HG03135 (cell line): Measurements from ENCODE around the gene KRTAP4-3.
"Not testable (repeated sequence)": the region's sequence is repeated elsewhere in the genome, so short reads cannot be mapped to it uniquely, and the experiment has no call there.

ENCODE experiments used
- ATAC-seq: cut with Tn5 transposase; IDR thresholded peaks from one replicate; pipeline ENCODE4 v1.9.1; 2021; ENCODE audit warnings: mild to moderate bottlenecking, moderate library complexity; ENCODE audit not compliant: unreplicated experiment

KRTAP4-3 gene

GRCh38 chr17:41119696-41120690 lies 48.0 kb downstream of the KRTAP4-3 start:
- not testable (repeated sequence) for ATAC-seq

DNA sequence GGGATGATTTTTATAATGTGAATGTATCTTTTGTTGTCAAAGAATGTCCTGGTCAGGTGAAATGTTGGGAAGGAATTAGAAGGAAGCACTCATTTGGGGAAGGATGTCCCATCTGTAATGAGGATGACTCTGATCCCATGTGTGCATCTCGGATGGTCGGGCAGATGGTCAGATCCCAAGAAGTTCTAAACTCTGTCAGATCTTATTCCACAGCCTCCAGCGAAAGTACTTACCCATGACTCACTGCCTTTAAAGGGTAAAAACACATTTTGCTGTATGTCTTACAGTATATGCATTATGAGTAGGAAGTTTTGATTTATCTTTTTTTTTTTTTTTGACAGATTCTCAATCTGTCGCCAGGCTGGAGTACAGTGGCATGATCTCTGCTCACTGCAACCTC lies 49.3 kb downstream of the KRTAP4-3 start:
- ATAC-seq = no peak

DNA sequence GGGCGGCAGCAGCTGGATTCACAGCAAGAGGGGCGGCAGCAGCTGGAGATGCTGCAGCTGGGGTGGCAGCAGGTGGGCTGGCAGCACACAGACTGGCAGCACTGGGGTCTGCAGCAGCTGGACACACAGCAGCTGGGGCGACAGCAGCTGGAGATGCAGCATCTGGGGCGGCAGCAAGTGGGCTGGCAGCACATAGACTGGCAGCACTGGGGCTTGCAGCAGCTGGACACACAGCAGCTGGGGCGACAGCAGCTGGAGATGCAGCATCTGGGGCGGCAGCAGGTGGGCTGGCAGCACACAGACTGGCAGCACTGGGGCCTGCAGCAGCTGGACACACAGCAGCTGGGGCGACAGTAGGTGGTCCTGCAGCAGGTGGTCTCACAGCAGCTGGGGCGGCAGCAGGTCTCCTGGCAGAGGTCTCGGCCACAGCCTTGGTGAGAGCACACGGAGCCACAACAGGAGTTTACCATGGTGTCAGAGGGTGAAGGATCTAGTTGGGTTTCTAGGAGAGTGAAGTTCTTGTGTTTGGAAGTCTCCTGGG lies 50.1 kb downstream of the KRTAP4-3 start, which contains the start of gene KRTAP4-11:
TSS of gene KRTAP4-11 (minus strand) at position 528 of the 541 bp plus-strand sequence. CDS start at position 470, 58 bp downstream.
- ATAC-seq = not testable (repeated sequence)
